Tibial nerve (tissue), 4 donors: Measurements from ENCODE around the gene AHRR. TPM values are rescaled to one million over a fixed set of nuclear protein-coding genes. Genes with fewer than 3 reads are reported as not detected.
A peak's percentile ranks its signal among the peaks of the same experiment; 100 is the strongest.

ENCODE experiments used
- DNase-seq, 2 donors: peaks; one replicate each; pipeline ENCODE4 v3.0.0-alpha.2; 2019; ENCODE audit warnings: low spot score in 2 of 2
- H3K27ac ChIP-seq, 4 donors: fragments of 200-600 bp; sonication (generic) in 3 of 4; one replicate each; pipeline ENCODE4 v1.5.1; 2017 to 2019; ENCODE audit warnings: mild to moderate bottlenecking in 1 of 4
- H3K27me3 ChIP-seq, 2 donors: fragments of 200-600 bp; sonication (generic) in 1 of 2; one replicate each; pipeline versions ENCODE4 v1.5.1 to v1.6.0; 2017 to 2019
- H3K36me3 ChIP-seq, 3 donors: fragments of 200-600 bp; sonication (generic); one replicate each; pipeline ENCODE4 v1.5.1; 2018 to 2019
- H3K4me1 ChIP-seq, 4 donors: fragments of 200-600 bp; sonication (generic) in 3 of 4; one replicate each; pipeline ENCODE4 v1.5.1; 2017 to 2019
- H3K4me3 ChIP-seq, 4 donors: fragments of 200-600 bp; sonication (generic) in 3 of 4; one replicate each; pipeline ENCODE4 v1.5.1; 2017 to 2019; ENCODE audit warnings: mild to moderate bottlenecking in 1 of 4, moderate library complexity in 1 of 4
- H3K9me3 ChIP-seq, 4 donors: fragments of 200-600 bp; sonication (generic) in 3 of 4; one replicate each; pipeline ENCODE4 v1.5.1; 2017 to 2019
- CTCF ChIP-seq, 5 experiments: fragments of 200-600 bp in 3 of 5; fragments of 450-650 bp in 2 of 5; sonication (generic) in 3 of 5; IDR thresholded peaks; one replicate each; pipeline ENCODE4 v1.5.1; 2016 to 2019; ENCODE audit warnings: antibody characterized with exemption in 5 of 5, mild to moderate bottlenecking in 3 of 5, moderate library complexity in 2 of 5
- EP300 ChIP-seq, 2 donors: sonication (generic); formaldehyde crosslinking; IDR thresholded peaks; one replicate each; pipeline ENCODE4 v1.6.1; 2017; ENCODE audit warnings: antibody characterized with exemption in 2 of 2, mild to moderate bottlenecking in 1 of 2
- POLR2A ChIP-seq, 2 donors: fragments of 450-650 bp; IDR thresholded peaks; one replicate each; pipeline ENCODE4 v1.6.1; 2017; ENCODE audit warnings: antibody characterized with exemption in 2 of 2, mild to moderate bottlenecking in 2 of 2, moderate library complexity in 2 of 2
- WGBS, 2 donors: methylation state at CpG; one replicate each; pipeline ENCODE4 v1.1.5; 2018; 5-methylcytosine and 5-hydroxymethylcytosine counted together
- total RNA-seq, 4 donors: library from RNA; depleted of rRNA; stranded (reverse); fragments of >200 nt; gene quantifications; one replicate each; pipeline ENCODE4 v1.1.0, GENCODE V29; 2016

Gene AHRR
- total RNA-seq, 4 donors from 2014 or later, result 1.0 to 4.8 (median 1.2) TPM; not detected in 1

- no peaks in the 10 kb centered on the region for H3K36me3 ChIP-seq
- no peak for DNase-seq
- WGBS, 2 donors, result 88% methylated on average over 13 of the region's 13 CpGs
- peaks cover 0 to 25% (median 9%) of the 10 kb centered on the region in 4 donors for H3K4me1 ChIP-seq
- no peak overlapping the region for H3K4me3 ChIP-seq
- H3K27ac ChIP-seq, result no peak overlapping the region
- no peaks in the 10 kb centered on the region for H3K9me3 ChIP-seq
- TF ChIP-seq POLR2A (IDR thresholded peaks at IDR 0.05), result no peak
- TF ChIP-seq CTCF (IDR thresholded peaks at IDR 0.05), result no peak
- TF ChIP-seq EP300 (IDR thresholded peaks at IDR 0.05), result no peak
- H3K27me3 ChIP-seq, result peaks cover 0 to 27% of the 10 kb centered on the region in 2 donors
Observed at GRCh38 chr5:372556-372995, 51.1 kb downstream of the AHRR start.

- H3K4me3 ChIP-seq, result peak overlapping the region in 3 of 4 donors; percentile 5 to 46 (median 36)
- peak overlapping the region in 2 of 4 donors; percentile 48 to 56 for H3K27ac ChIP-seq
- DNase-seq, result no peak
Observed at GRCh38 chr5:372996-373709, 51.6 kb downstream of the AHRR start.

GRCh38 chr5:373710-374602 is 52.4 kb downstream of the AHRR start:
- TF ChIP-seq POLR2A (IDR thresholded peaks at IDR 0.05) (no peak), EP300 (IDR thresholded peaks at IDR 0.05) (no peak)
- peaks cover 0 to 27% of the 10 kb centered on the region in 2 donors for H3K27me3 ChIP-seq
- WGBS, 2 donors, result 5 to 10% methylated on average over 18 to 41 of the region's 86 CpGs
- H3K36me3 ChIP-seq, result no peaks in the 10 kb centered on the region
- peak overlapping the region in 2 of 4 donors; percentile 48 to 59 for H3K27ac ChIP-seq
- peak overlapping the region in 3 of 4 donors; percentile 36 to 47 (median 46) for H3K4me3 ChIP-seq
- DNase-seq, result no peak
- H3K4me1 ChIP-seq, result peaks cover 0 to 22% (median 9%) of the 10 kb centered on the region in 4 donors
- no peaks in the 10 kb centered on the region for H3K9me3 ChIP-seq

More at GRCh38 chr5:372996-373709, 51.6 kb downstream of the AHRR start:
- WGBS, 2 donors, result 56 to 57% methylated on average over 8 to 21 of the region's 27 CpGs
- Histone ChIP-seq H3K9me3 (no peaks in the 10 kb centered on the region), H3K4me1 (peaks cover 0 to 25% (median 9%) of the 10 kb centered on the region in 4 donors), H3K27me3 (peaks cover 0 to 27% of the 10 kb centered on the region in 2 donors), H3K36me3 (no peaks in the 10 kb centered on the region)
- TF ChIP-seq CTCF (IDR thresholded peaks at IDR 0.05) (no peak), EP300 (IDR thresholded peaks at IDR 0.05) (no peak), POLR2A (IDR thresholded peaks at IDR 0.05) (no peak)

GRCh38 chr5:374631-375335 is 53.3 kb downstream of the AHRR start:
- no peak for DNase-seq

More at GRCh38 chr5:374631-375335, 53.3 kb downstream of the AHRR start:
- H3K27ac ChIP-seq, result no peak overlapping the region
- 77 to 78% methylated on average over 14 to 19 of the region's 19 CpGs for WGBS, 2 donors
- no peak for TF ChIP-seq CTCF (IDR thresholded peaks at IDR 0.05)
- TF ChIP-seq POLR2A (IDR thresholded peaks at IDR 0.05), result no peak
- TF ChIP-seq EP300 (IDR thresholded peaks at IDR 0.05), result no peak
- H3K4me1 ChIP-seq, result peaks cover 0 to 19% (median 6%) of the 10 kb centered on the region in 4 donors
- no peaks in the 10 kb centered on the region for H3K9me3 ChIP-seq
- H3K27me3 ChIP-seq, result peaks cover 0 to 27% of the 10 kb centered on the region in 2 donors
- no peaks in the 10 kb centered on the region for H3K36me3 ChIP-seq
- peak overlapping the region in 1 of 4 donors; percentile 47 for H3K4me3 ChIP-seq
